K562 (cell line): ENCODE results near the gene USP15. TPM values are rescaled to one million over a fixed set of nuclear protein-coding genes. Genes with fewer than 3 reads are reported as not detected.
A peak's percentile ranks its signal among the peaks of the same experiment; 100 is the strongest.

Source experiments
- ATAC-seq: fragments of 200-7000 bp; cut with Tn5 transposase; 3 replicates; pipeline ENCODE4 v1.9.1; 2020; ENCODE audit warnings: moderate library complexity
- BruUV-seq: library from RNA; stranded (reverse); fragments of 400-500 nt; replicated peaks from 2 replicates; lab custom pipeline; 2021; lab: Mats Ljungman, UMichigan
- CTCF ChIA-PET: fragments of 300-600 bp; formaldehyde crosslinking; extraction: SDS; loops from one replicate; lab custom pipeline; 2021; ENCODE audit warnings: low intra/inter-chr PET ratio; lab: Yijun Ruan, JAX
- POLR2A ChIA-PET: fragments of 300-600, 350-650 bp; sonication (Branson Sonifier 250); formaldehyde crosslinking; extraction: SDS; loops from one replicate; lab custom pipeline; 2021; ENCODE audit warnings: antibody characterized with exemption, inconsistent platforms; lab: Yijun Ruan, JAX
- DNase-seq, 4 experiments: peaks; one replicate each; pipeline versions ENCODE4 v3.0.0 to v3.0.0-alpha.2; 2011 to 2018; ENCODE audit warnings: low spot score in 3 of 4, mixed read lengths in 3 of 4; ENCODE audit errors: extremely low read depth in 1 of 4
- FAIRE-seq: peaks from 2 replicates; lab custom pipeline; 2011; peaks lifted over from hg19 to GRCh38; lab: Jason Lieb, UNC
- H2AFZ ChIP-seq: 2 replicates; pipeline ENCODE4 v1.6.0; 2011; ENCODE audit warnings: low read depth, low read length, control low read depth, inconsistent platforms
- H3K27ac ChIP-seq: fragments of 200-600 bp; 3 replicates; pipeline ENCODE4 v1.8.0; 2011; ENCODE audit warnings: low read depth, mild to moderate bottlenecking, control low read depth, inconsistent platforms, low read length, moderate library complexity, mixed read lengths; ENCODE audit errors: extremely low read depth
- H3K27me3 ChIP-seq, 2 experiments: fragments of 300-600 bp in 1 of 2; 2 replicates in 1 of 2; 3 replicates in 1 of 2; pipeline versions ENCODE4 v1.6.0 to v1.8.0; 2011; ENCODE audit warnings: inconsistent platforms in 2 of 2, low read length in 2 of 2, mild to moderate bottlenecking in 1 of 2, mixed read lengths in 1 of 2, moderate library complexity in 1 of 2; ENCODE audit not compliant: control insufficient read depth in 2 of 2, insufficient read depth in 2 of 2
- H3K36me3 ChIP-seq: fragments of 300-600 bp; 3 replicates; pipeline ENCODE4 v1.8.0; 2011; ENCODE audit warnings: mild to moderate bottlenecking, low read length, inconsistent platforms; ENCODE audit not compliant: control insufficient read depth, insufficient read depth
- H3K4me1 ChIP-seq, 2 experiments: fragments of 200-600 bp in 1 of 2; replicated peaks in 1 of 2; 2 replicates in 1 of 2; 3 replicates in 1 of 2; pipeline versions ENCODE4 v1.5.1 to v1.8.0; 2011; ENCODE audit warnings: inconsistent platforms in 2 of 2, low read length in 2 of 2, mild to moderate bottlenecking in 1 of 2, mixed read lengths in 1 of 2, moderate library complexity in 1 of 2; ENCODE audit not compliant: control insufficient read depth in 2 of 2, insufficient read depth in 2 of 2
- H3K4me2 ChIP-seq: 2 replicates; pipeline ENCODE4 v1.6.1; 2011; ENCODE audit warnings: low read length, control low read depth, inconsistent platforms, mixed read lengths; ENCODE audit not compliant: insufficient read depth
- H3K4me3 ChIP-seq: fragments of 200-600 bp; sonication (generic), shearing (Covaris generic); 2 replicates; pipeline ENCODE4 v1.5.1; 2016; ENCODE audit warnings: control low read depth, inconsistent platforms
- H3K79me2 ChIP-seq: fragments of 200-600 bp; 3 replicates; pipeline ENCODE4 v1.8.0; 2011; ENCODE audit warnings: low read length, inconsistent platforms; ENCODE audit not compliant: control insufficient read depth, insufficient read depth
- H3K9ac ChIP-seq, 2 experiments: 2 replicates each; pipeline versions ENCODE4 v1.6.0 to v1.6.1; 2011; ENCODE audit warnings: low read depth in 2 of 2, low read length in 2 of 2, control low read depth in 1 of 2, inconsistent platforms in 1 of 2, mild to moderate bottlenecking in 1 of 2, mixed read lengths in 1 of 2; ENCODE audit not compliant: insufficient read depth in 1 of 2
- H3K9me1 ChIP-seq: one replicate; pipeline ENCODE4 v1.6.0; 2011; ENCODE audit warnings: inconsistent platforms, mild to moderate bottlenecking, low read length, moderate library complexity; ENCODE audit not compliant: control insufficient read depth, insufficient read depth
- H3K9me3 ChIP-seq: replicated peaks from 2 replicates; pipeline ENCODE4 v1.5.1; 2011; ENCODE audit warnings: low read depth, low read length, inconsistent platforms; ENCODE audit not compliant: control insufficient read depth, insufficient read depth
- H4K20me1 ChIP-seq: replicated peaks from 2 replicates; pipeline ENCODE4 v1.6.1; 2011; ENCODE audit warnings: low read length, inconsistent platforms, mixed read lengths; ENCODE audit not compliant: control insufficient read depth, insufficient read depth
- BRF2 ChIP-seq: IDR thresholded peaks from 3 replicates; pipeline ENCODE4 v1.6.1; 2011; ENCODE audit warnings: borderline replicate concordance, mild to moderate bottlenecking; ENCODE audit not compliant: insufficient read length, insufficient read depth
- EHMT2 ChIP-seq: fragments of 450-650 bp; IDR thresholded peaks from 2 replicates; pipeline ENCODE4 v1.6.1; 2018; ENCODE audit warnings: antibody characterized with exemption
- KHSRP ChIP-seq: fragments of 450-650 bp; IDR thresholded peaks from 2 replicates; pipeline ENCODE4 v1.6.1; 2017
- MCM2 ChIP-seq: fragments of 450-650 bp; IDR thresholded peaks from 2 replicates; pipeline ENCODE4 v1.6.1; 2017; ENCODE audit warnings: low read depth, mild to moderate bottlenecking
- MEIS2 ChIP-seq: fragments of 450-650 bp; IDR thresholded peaks from 2 replicates; pipeline ENCODE4 v1.6.1; 2014; ENCODE audit warnings: mild to moderate bottlenecking; ENCODE audit not compliant: partially characterized antibody
- POLR2AphosphoS2 ChIP-seq: IDR thresholded peaks from 2 replicates; pipeline ENCODE4 v1.6.1; 2012; ENCODE audit warnings: low read length, improper control_type of control experiment
- REST ChIP-seq, 2 experiments: fragments of 450-650 bp; formaldehyde crosslinking in 1 of 2; IDR thresholded peaks; 2 replicates each; pipeline versions ENCODE4 v1.4.0 to v1.6.1; 2014 to 2020; ENCODE audit warnings: mild to moderate bottlenecking in 2 of 2, borderline replicate concordance in 1 of 2, low read depth in 1 of 2
- SMARCB1 ChIP-seq: IDR thresholded peaks from 2 replicates; pipeline ENCODE4 v1.6.1; 2011; ENCODE audit warnings: improper control_type of control experiment, low read depth; ENCODE audit not compliant: insufficient read length
- ZNF12 ChIP-seq: sonication (generic); formaldehyde crosslinking; IDR thresholded peaks from 2 replicates; pipeline ENCODE4 v1.4.0; 2020; ENCODE audit warnings: mild to moderate bottlenecking, missing genetic modification reagents
- WGBS: fragments of 100-300 bp; shearing (Covaris generic); methylation state at CpG from one replicate; pipeline ENCODE4 v1.1.6; 2016; ENCODE audit warnings: low coverage, mixed read lengths; ENCODE audit not compliant: insufficient coverage; ENCODE audit errors: missing lambda C conversion rate; 5-methylcytosine and 5-hydroxymethylcytosine counted together
- in situ Hi-C: fragments of 300-500 bp; cut with MboI; formaldehyde crosslinking; loops from 4 replicates; pipeline ENCODE4 v1.15.0; 2018; ENCODE audit warnings: inconsistent platforms, mixed read lengths
- intact Hi-C: fragments of 100-400 bp; cut with micrococcal nuclease; formaldehyde crosslinking; loops from 2 replicates; pipeline ENCODE4 v1.14.2; 2022
- polyA plus RNA-seq, 8 experiments: library from polyadenylated mRNA; depleted of rRNA in 4 of 8; stranded (reverse) in 5 of 8; unstranded in 3 of 8; fragments of >200 nt; fragmentation: Nextera tagmentation in 2 of 8; fragmentation: Illumina TruSeq in 1 of 8; extraction: Ambion mirVana in 2 of 8; extraction: Trizol in 1 of 8; gene quantifications; 2 replicates each; pipeline versions ENCODE4 v1.2.1 to v1.2.3, GENCODE V29; 2011 to 2014; ENCODE audit warnings: inconsistent platforms in 1 of 8, missing spikeins in 1 of 8
- total RNA-seq, 7 experiments: library from RNA; depleted of rRNA in 6 of 7; stranded (reverse); fragments of >200 nt in 6 of 7; fragmentation: Illumina TruSeq in 2 of 7; extraction: Trizol in 2 of 7; gene quantifications; 2 replicates each; pipeline versions ENCODE4 v1.2.1 to v1.2.3, GENCODE V29; 2011 to 2021; ENCODE audit warnings: low replicate concordance in 1 of 7

The USP15 gene
- total and polyA plus RNA-seq, 9 of the 15 experiments (the other 6 are each of a cell fraction or from before 2014, with no cell fraction given): 140 to 272 (median 182) TPM

- TF ChIP-seq REST (IDR thresholded peaks at IDR 0.05; ENCODE audit: borderline replicate concordance): no peak
- no peak for TF ChIP-seq REST (CRISPR knock-in tag; IDR thresholded peaks at IDR 0.05; ENCODE audit: low read depth)
- no peak for TF ChIP-seq POLR2AphosphoS2
These were observed 90.3 kb downstream of the USP15 start (continued) for GRCh38 chr12:62350554-62350953.

- CTCF ChIA-PET: no interaction called here
- in situ Hi-C loops: no loop called here
- intact Hi-C loops: no loop called here
- FAIRE-seq (no peak), DNase-seq (no peak), ATAC-seq (peak; percentile 13; the same call in 1 of the 3 replicates)
- Histone ChIP-seq H3K4me1 (no peaks in the 10 kb centered on the region), H2AFZ (no peak overlapping the region), H3K27me3 (no peaks in the 10 kb centered on the region), H3K79me2 (peaks cover 75% of the 10 kb centered on the region), H3K27ac (peak overlapping the region; percentile 12; the same call in 1 of the 3 replicates), H3K4me3 (no peak overlapping the region), H3K9me1 (no peaks in the 10 kb centered on the region), H3K4me2 (no peak overlapping the region), H3K9ac (no peak overlapping the region), H3K36me3 (peaks cover 66% of the 10 kb centered on the region), H4K20me1 (no peaks in the 10 kb centered on the region), H3K9me3 (no peaks in the 10 kb centered on the region)
- no TSS peak for BruUV-seq
- TF ChIP-seq EHMT2 (no peak), BRF2 (no peak), KHSRP (no peak), ZNF12 (no peak), MEIS2 (no peak), MCM2 (no peak), SMARCB1 (no peak)
- POLR2A ChIA-PET: no interaction called here
- WGBS: 89% methylated on average over 1 of the region's 1 CpG
These were observed 91.1 kb downstream of the USP15 start for GRCh38 chr12:62351326-62351725.
